KBM-7 (cell line): ENCODE measurements around the gene SSPN.

ENCODE experiments used
- DNase-seq: peaks from one replicate; pipeline ENCODE4 v3.0.0-alpha.2; 2015
- in situ Hi-C: fragments of 300-500 bp; cut with MboI; formaldehyde crosslinking; loops from 2 replicates; pipeline ENCODE4 v1.14.3; 2020; ENCODE audit warnings: low sequenced_read_pairs, low pct_unique_long_range_greater_than_20kb, mixed read lengths

The SSPN gene

GRCh38 chr12:26250801-26251200 is 55.4 kb downstream of the SSPN start:
- in situ Hi-C loops: no loop called here
- no peak for DNase-seq

- DNase-seq: no peak
- in situ Hi-C loops: no loop called here
Measured at GRCh38 chr12:26251600-26251999, 56.2 kb downstream of the SSPN start.

- no peak for DNase-seq
- in situ Hi-C loops: no loop called here
Measured at GRCh38 chr12:26252946-26253345, 57.6 kb downstream of the SSPN start.

GRCh38 chr12:26255893-26256645 is 60.7 kb downstream of the SSPN start:
- in situ Hi-C loops: no loop called here
- no peak for DNase-seq

- in situ Hi-C loops: no loop called here
- DNase-seq: no peak
Measured at GRCh38 chr12:26264215-26264838, 69.0 kb downstream of the SSPN start.

DNA sequence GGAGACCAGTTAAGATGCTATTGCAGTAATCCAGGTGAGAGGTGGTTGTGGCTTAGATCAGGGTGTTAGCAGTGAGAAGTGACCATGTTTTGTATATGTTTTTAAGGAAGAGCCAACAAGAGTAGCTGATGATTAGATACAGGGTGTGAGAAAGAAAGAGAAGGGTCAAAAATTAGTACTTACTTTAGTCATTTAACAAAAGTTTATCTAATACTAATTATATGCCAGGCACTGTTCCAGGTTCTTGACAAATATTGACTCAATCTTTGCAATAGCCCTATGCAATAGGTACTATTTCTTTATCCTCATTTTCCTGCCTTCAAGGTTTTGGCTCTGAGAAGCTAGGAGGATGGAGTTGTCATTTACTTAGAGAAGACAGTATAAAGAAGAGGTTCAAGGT is 70.2 kb downstream of the SSPN start:
- DNase-seq: no peak
- in situ Hi-C loops: no loop called here

- no peak for DNase-seq
- in situ Hi-C loops: no loop called here
Measured at GRCh38 chr12:26266881-26267280, 71.5 kb downstream of the SSPN start.

DNA sequence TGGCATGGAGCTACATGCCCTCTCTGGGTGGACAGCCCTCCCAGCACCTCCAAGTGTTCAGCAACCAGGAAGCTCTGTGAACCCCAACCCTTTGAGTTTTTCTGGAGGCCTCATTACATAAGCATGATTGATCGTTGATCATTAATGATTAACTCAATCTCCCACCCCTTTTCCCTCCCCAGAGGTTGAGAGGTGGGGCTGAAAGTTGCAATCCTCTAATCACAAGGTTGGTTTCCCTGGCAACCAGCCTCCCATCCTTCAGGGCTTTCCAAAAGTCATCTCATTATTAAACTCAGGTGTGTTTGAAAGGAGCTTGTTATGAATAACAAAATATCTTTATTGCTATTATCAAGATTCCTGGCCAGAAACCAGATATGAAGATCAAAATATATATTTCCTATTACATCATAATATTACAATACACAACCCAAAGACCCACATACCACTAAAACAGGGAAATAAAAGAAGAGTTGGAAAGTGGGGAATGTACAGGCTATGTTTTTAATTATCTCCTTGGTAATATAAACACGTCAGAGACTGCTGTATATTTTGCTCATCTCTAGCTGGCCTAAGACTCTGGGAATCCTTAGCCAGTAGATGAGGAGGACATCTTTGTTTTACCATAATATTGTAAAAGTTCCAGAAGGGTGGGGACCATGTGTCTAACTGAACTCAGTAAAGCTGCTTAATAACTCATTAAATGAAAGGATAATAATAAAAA is 73.6 kb downstream of the SSPN start:
- no peak for DNase-seq
- in situ Hi-C loops: no loop called here

- in situ Hi-C loops: no loop called here
- DNase-seq: no peak
Measured at GRCh38 chr12:26269562-26270284, 74.3 kb downstream of the SSPN start.

DNA sequence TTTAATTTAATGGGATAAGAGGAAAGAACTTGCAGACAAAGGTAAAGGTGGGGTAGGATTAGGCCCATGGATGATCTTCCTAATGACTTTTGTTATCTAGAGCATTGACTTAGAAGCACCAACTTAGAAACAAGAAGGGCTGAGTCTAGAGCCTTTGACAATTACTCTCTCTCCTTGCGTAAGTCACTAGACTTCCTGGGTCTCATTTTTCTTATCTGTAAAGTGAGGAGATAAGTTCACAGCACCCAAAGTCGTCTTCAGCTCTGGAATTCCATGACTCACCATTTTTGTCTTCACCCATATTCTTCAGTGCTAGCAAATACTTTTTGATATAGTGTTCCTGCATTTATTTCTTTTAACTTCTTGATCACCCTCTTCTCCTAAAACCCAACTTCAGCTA is 75.7 kb downstream of the SSPN start:
- in situ Hi-C loops: no loop called here
- no peak for DNase-seq

- no peak for DNase-seq
- in situ Hi-C loops: no loop called here
Measured at GRCh38 chr12:26271889-26272492, 76.6 kb downstream of the SSPN start.

DNA sequence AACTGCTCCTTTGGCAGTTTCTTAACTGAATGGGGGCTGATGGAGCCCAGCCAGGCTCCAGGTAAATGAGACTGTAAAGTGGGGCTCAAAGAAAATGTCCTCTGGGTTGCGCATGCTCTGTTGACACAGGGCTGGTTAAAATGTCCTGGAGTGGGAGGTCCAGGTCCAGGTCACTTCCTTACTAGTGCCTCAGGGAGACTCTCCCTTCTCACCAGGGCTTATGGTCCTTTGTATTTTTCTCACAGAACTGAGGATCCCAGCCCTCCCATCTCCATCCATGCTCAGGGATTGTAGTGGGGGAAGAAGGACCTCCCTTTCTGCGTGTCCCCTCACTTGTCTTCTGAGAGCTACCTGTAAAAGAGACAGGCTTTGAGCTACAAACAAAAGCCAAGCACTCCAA is 77.5 kb downstream of the SSPN start:
- DNase-seq: no peak
- in situ Hi-C loops: no loop called here

DNA sequence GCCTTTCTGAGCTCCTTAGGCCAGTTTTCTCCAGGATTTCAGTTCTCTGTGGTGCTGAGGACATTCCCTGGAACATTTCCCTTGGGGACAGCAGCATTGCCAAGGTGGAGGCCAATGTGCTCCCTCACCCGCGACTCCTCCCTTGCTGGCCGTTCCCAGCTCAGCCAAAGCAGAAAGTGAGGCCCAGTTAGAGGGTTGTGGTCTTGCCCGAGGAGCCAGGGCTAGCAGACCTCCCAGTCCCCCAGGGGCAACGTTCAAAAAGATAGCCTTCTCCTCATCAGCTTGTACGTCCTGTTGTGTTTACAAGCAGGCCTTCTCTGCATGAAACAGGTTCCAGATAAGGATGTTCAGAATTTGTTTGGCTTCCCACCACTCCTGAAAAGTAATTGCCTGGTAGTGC is 78.4 kb downstream of the SSPN start:
- in situ Hi-C loops: no loop called here
- peak; percentile 23 for DNase-seq

- peak; percentile 99 for DNase-seq
- in situ Hi-C loops: no loop called here
Measured at GRCh38 chr12:26274441-26275312, 79.3 kb downstream of the SSPN start.

DNA sequence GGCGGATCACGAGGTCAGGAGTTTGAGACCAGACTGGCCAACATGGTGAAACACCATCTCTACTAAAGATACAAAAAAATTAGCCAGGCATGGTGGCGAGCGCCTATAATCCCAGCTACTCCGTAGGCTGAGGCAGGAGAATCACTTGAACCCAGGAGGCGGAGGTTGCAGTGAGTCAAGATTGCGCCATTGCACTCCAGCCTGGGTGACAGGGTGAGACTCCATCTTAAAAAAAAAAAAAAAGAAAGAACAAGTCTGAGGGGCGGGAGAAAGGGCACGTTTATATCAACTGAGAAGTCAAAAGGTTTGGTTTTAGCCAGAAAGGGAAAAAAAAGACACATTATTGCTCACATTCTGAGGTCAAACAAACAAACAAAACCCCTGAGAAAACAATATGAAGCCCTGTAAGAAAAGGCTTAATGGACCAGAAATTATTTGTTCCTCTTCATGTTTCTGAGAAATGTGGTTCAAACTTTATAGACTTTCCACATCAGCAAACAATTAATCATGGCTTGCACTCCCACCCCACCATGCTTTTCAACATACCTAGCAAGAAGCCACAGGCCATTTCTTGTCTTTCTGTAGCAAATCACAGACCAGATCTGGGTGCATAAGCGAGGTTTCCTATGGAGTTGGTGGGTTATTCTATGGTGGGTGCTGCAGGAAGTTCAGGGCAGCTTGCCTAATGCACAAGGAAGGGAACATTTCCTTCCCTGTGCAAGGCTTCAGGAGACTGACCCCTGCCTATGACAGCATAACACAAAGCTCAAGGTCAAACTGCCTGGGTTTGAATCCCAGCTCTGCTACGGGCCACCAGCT is 80.1 kb downstream of the SSPN start:
- in situ Hi-C loops: no loop called here
- DNase-seq: peak; percentile 55

GRCh38 chr12:26276709-26277108 is 81.3 kb downstream of the SSPN start:
- no peak for DNase-seq
- in situ Hi-C loops: no loop called here

- in situ Hi-C loops: no loop called here
- peak; percentile 91 for DNase-seq
Measured at GRCh38 chr12:26277506-26278246, 82.3 kb downstream of the SSPN start.
